Embryonic facial prominence (tissue), 1 donor: ENCODE data around the gene CNTNAP2.
"Not testable (repeated sequence)": the region's sequence is repeated elsewhere in the genome, so short reads cannot be mapped to it uniquely, and the experiment has no call there.

ENCODE experiments used
- DNase-seq: peaks from one replicate; pipeline ENCODE4 v3.0.0-alpha.2; 2016; ENCODE audit errors: extremely low spot score

CNTNAP2 gene

DNA sequence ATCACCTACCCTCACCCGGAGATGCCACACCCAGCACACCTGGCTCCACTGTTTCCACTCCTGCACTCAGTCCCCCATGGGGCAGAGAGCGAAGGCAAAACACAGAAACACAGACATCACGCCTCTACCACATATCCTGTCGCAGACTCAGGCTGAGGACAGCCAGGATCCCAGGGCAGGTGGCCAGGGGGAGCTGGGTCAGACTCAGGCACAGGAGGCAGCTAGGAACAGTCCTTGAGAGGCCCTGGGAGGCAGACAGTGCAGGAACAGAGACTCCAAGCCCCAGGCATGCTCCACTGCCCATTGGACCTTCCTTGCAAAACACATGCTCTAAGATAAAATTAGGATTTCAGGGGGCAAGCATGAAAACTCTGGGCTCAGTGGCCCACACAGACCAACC, 2319.5 kb downstream of the CNTNAP2 start:
- no peak for DNase-seq

- no peak for DNase-seq
Observed at GRCh38 chr7:148436571-148436970, 2320.0 kb downstream of the CNTNAP2 start.

DNA sequence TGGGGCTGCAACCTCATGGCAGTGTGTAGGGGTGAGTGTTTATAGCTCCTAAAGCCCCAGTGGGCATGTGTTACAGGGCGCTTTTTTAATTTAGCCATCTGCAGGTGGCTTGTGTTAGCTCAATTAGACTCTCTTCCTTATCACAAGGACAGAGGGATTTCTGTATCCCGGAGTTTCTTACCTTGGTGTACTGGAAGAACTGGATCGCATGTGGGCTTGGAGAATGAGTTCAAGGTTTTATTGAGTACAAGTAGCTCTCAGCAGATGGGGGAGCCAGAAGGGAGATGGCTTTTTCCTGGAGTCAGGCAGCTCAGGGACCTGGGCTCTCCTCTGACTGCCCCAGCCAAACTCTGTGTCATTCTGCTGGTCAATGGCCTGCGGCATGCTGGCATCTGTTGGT, 2320.4 kb downstream of the CNTNAP2 start:
- no peak for DNase-seq

GRCh38 chr7:148442141-148442655, 2325.6 kb downstream of the CNTNAP2 start:
- DNase-seq, result no peak

GRCh38 chr7:148442933-148443332, 2326.3 kb downstream of the CNTNAP2 start:
- DNase-seq, result no peak

DNA sequence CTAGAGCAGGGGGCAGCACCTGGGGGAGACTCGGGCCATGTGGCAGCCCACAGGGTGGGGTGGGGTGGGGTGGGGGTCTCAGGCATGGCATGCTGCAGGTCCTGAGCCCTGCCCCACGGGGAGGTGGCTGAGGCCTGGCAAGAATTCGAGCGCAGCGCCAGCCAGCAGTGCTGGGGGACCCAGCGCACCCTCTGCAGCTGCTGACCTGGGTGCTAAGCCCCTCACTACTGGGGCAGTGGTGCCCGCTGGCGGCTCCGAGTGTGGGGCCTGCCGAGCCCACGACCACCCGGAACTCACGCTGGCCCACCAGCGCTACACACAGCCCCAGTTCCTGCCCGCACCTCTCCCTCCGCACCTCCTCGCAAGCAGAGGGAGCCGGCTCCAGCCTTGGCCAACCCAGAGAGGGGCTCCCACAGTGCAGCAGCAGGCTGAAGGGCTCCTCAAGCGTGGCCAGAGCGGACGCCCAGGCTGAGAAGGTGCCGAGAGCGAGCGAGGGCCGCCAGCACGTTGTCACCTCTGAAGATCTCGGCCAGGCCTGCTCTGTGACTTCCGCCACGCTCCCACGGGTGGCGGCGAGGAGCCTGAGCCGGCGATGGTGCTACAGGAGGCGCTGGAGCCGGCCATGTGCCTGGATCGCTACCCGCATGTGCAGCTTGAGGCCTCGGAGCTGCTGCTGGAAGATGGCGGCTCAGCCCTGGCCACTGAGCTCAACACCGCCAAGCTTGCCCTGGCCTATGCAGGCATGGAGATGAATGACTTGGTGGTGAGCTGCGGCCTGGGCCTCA, 2328.9 kb downstream of the CNTNAP2 start:
- no peak for DNase-seq

GRCh38 chr7:148447221-148447849, 2330.7 kb downstream of the CNTNAP2 start:
- DNase-seq, result no peak

DNA sequence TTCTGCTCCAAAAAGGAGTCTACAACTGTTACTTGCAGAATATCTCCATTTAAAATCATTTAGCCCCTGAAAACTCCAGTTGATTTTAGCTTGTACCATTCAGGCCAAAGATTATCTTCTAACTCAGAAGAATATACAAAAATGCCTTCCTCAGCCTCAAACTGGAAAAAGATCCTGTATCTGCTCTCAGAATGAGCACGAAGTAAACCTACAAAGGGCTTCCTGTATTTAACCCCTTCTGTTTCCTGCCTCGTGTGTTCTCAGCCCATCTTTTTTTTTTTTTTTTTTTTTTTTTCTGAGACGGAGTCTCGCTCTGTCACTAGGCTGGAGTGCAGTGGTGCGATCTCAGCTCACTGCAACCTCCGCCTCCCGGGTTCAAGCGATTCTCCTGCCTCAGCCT, 2334.9 kb downstream of the CNTNAP2 start:
- DNase-seq, result not testable (repeated sequence)

- DNase-seq, result no peak
Observed at GRCh38 chr7:148456351-148456750, 2339.8 kb downstream of the CNTNAP2 start.

- no peak for DNase-seq
Observed at GRCh38 chr7:148457310-148457921, 2340.8 kb downstream of the CNTNAP2 start.

DNA sequence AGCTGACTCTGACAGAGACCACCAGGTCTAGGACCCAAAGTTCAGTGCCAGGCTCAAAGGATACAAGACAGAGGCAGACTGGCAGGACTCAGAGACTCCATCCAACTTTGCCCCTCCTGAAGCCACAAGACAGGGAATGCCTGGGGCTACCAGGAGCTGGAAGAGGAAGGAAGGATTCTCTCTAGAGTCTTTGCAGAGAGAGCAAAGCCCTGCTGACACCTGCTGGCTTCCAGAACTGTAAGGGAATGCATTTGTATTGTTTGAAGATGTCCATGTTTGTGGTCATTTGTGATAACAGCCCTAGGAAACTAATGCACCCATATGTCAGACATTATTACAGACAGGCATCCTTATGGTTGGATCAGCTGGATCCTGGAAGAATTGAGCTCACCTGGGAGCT, 2341.7 kb downstream of the CNTNAP2 start:
- DNase-seq, result no peak

GRCh38 chr7:148461392-148462179, 2345.0 kb downstream of the CNTNAP2 start:
- DNase-seq, result no peak

DNA sequence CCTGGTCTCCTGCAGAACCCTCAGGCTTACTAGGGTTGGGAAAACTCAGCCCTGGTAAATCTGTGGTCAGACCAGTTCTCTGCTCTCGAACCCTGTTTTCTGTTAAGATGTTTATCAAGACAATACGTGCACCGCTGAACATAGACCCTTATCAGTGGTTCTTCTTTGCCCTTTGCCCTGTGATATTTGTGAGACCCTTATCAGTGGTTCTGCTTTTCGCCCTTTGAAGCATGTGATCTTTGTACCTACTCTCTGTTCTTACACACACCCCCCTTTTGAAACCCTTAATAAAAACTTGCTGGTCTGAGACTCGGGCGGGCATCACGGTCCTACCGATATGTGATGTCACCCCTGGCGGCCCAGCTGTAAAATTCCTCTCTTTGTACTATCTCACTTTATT, 2346.2 kb downstream of the CNTNAP2 start:
- DNase-seq, result not testable (repeated sequence)

DNA sequence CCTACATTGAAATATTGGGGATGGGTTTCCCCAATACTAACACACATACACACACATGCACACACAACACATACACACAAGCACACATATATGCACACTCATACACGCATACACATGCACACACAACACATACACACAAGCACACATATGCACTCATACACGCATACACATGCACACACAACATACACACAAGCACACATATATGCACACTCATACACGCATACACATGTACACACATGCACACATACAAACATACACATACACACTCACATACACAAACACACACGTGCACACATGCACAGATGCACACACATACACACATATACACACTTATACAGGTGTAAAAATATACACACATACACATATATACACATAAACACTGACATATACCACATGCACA, 2346.6 kb downstream of the CNTNAP2 start:
- no peak for DNase-seq

GRCh38 chr7:148464947-148465346, 2348.3 kb downstream of the CNTNAP2 start:
- no peak for DNase-seq

DNA sequence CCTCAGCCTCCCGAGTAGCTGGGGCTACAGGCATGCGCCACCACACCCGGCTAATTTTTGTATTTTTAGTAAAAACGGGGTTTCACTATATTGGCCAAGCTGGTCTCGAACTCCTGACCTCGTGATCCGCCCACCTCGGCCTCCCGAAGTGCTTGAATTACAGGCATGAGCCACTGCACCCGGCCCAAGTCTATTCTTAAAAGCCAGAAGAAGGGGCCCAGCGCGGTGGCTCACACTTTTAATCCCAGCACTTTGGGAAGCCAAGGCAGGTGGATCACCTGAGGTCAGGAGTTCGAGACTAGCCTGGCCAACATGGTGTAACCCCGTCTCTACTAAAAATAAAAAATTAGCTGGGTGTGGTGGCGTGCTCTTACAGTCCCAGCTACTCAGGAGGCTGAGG, 2348.8 kb downstream of the CNTNAP2 start:
- DNase-seq, result not testable (repeated sequence)

DNA sequence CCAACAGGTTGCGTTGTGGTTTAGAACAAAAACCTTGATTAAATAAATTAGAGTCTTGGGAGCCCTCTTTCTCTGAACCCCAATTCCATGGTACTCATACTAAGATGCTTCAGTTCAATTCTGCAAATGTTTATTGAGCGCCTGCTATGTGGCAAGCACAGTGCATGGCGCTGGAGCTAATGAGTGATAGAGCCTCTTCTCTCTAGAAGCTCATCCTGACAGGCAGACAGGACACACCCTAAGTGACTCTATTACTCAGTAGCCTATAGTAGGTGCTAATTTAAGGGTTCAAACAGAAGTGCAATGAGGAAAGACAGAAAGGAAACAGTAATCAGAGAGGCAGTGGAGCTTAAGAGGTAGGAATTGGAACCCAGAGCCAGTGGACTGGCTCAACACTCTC, 2349.5 kb downstream of the CNTNAP2 start:
- no peak for DNase-seq

- DNase-seq, result no peak
Observed at GRCh38 chr7:148468700-148469098, 2352.1 kb downstream of the CNTNAP2 start.
